ENCODE results near the gene RANBP10.

DNA sequence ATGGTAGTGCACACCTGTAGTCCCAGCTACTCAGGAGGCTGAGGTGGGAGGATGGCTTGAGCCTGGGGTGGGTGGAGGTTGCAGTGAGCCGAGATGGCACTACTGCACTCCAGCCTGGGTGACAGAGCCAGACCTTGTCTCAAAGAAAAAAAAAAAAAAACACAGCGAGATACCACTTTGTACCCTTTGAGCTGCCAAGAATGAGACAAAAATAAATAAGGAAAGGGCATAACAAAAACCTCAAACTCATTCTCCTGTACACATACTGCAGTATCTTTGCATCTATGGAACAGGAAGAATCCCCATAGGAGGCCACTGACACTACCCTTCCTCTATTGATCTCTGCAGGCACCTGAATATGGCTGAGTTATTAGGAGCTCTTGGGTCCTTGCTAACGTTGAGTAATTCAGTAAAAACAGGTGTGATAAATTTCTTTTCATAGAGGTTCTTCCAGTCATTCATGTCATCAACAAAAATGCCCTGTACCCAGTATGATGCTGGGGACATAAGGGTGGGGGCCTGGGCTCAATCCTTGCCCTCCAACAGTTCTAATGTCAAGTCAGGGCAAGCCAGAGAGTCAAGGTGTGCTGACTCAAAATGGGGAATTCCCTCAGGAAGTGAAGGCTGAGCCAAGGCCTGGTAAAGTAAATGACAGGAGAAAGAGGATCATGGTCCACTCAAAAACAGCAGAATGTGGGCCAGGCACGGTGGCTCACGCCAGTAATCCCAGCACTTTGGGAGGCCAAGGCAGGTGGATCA, 26.9 kb downstream of the RANBP10 start:
- TF ChIP-seq, protein P1, sequence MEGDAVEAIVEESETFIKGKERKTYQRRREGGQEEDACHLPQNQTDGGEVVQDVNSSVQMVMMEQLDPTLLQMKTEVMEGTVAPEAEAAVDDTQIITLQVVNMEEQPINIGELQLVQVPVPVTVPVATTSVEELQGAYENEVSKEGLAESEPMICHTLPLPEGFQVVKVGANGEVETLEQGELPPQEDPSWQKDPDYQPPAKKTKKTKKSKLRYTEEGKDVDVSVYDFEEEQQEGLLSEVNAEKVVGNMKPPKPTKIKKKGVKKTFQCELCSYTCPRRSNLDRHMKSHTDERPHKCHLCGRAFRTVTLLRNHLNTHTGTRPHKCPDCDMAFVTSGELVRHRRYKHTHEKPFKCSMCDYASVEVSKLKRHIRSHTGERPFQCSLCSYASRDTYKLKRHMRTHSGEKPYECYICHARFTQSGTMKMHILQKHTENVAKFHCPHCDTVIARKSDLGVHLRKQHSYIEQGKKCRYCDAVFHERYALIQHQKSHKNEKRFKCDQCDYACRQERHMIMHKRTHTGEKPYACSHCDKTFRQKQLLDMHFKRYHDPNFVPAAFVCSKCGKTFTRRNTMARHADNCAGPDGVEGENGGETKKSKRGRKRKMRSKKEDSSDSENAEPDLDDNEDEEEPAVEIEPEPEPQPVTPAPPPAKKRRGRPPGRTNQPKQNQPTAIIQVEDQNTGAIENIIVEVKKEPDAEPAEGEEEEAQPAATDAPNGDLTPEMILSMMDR (conservative IDR thresholded peaks at IDR 0.05; ENCODE audit: low read length) = no peak
- no peak for TF ChIP-seq EZH2phosphoT487 (IDR thresholded peaks at IDR 0.05; ENCODE audit: borderline replicate concordance)

Measured in Loucy (cell line).